ENCODE data around the gene ELOF1.
"Not testable (repeated sequence)": the region's sequence is repeated elsewhere in the genome, so short reads cannot be mapped to it uniquely, and the experiment has no call there.

Gene ELOF1

GRCh38 chr19:11587302-11587974 is 28.4 kb upstream of the ELOF1 start:
- H3K4me1 ChIP-seq (ENCODE audit: control insufficient read depth, insufficient read depth, low read length), result no peaks in the 10 kb centered on the region
- no peaks in the 10 kb centered on the region for H3K36me3 ChIP-seq (ENCODE audit: control insufficient read depth, insufficient read depth, low read length)
- no peaks in the 10 kb centered on the region for H3K27me3 ChIP-seq (ENCODE audit: control insufficient read depth, insufficient read depth, low read length)
- WGBS (ENCODE audit: insufficient coverage, insufficient read length), result no CpG with 5 or more reads among the region's 7 CpGs
- no peaks in the 10 kb centered on the region for H3K9me3 ChIP-seq (ENCODE audit: control insufficient read depth, insufficient read depth, low read length)
- H3K4me3 ChIP-seq (ENCODE audit: low read length), result no peak overlapping the region
- H3K27ac ChIP-seq (ENCODE audit: low read length), result no peak overlapping the region
- DNase-seq (ENCODE audit: low read depth, low spot score), result no peak

- no CpG with 5 or more reads among the region's 6 CpGs for WGBS (ENCODE audit: insufficient coverage, insufficient read length)
- DNase-seq (ENCODE audit: low read depth, low spot score), result no peak
- no peak overlapping the region for H3K4me3 ChIP-seq (ENCODE audit: low read length)
- H3K4me1 ChIP-seq (ENCODE audit: control insufficient read depth, insufficient read depth, low read length), result no peaks in the 10 kb centered on the region
- no peaks in the 10 kb centered on the region for H3K36me3 ChIP-seq (ENCODE audit: control insufficient read depth, insufficient read depth, low read length)
- no peaks in the 10 kb centered on the region for H3K27me3 ChIP-seq (ENCODE audit: control insufficient read depth, insufficient read depth, low read length)
- no peaks in the 10 kb centered on the region for H3K9me3 ChIP-seq (ENCODE audit: control insufficient read depth, insufficient read depth, low read length)
- no peak overlapping the region for H3K27ac ChIP-seq (ENCODE audit: low read length)
These were observed 27.3 kb upstream of the ELOF1 start for GRCh38 chr19:11586331-11586730.

DNA sequence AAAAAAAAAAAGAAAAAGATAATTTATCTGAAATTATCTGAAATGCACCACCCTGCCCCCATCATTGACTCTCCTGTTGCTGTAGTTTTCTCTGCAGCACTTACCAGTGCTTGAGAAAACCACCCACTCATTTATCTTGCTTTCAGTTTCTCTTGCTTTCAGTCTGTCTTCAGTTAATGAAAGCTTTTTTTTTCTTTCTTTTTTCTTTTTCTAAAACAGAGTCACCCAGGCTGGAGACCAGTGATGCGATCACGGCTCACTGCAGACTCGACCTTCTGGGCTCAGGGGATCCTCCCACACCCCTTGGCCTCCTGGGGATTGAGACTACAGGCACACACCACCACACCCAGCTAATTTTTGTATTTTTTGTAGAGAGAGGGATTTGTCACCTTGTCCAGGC is 22.7 kb upstream of the ELOF1 start:
- Histone ChIP-seq H3K4me1 (ENCODE audit: control insufficient read depth, insufficient read depth, low read length) (peaks cover 2% of the 10 kb centered on the region; the same call in 1 of the 2 replicates), H3K27ac (ENCODE audit: low read length) (no peak overlapping the region), H3K4me3 (ENCODE audit: low read length) (no peak overlapping the region)

DNA sequence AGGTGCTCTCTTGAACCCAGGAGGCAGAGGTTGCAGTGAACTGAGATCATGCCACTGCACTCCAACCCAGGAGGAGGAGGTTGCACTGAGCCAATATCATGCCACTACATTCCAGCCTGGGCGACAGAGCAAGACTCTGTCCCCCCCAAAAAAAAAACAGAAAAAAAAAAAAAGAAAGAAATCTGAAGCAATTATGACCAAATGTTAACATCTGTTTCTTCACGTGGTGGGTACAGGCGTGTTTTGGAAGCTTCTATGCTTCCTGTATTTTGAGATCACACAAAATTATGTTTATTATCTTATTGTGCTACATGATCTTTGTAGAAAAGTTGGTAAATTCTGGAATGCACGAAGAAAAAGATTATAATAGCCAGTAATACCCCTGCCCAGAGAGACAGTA is 21.1 kb upstream of the ELOF1 start:
- Histone ChIP-seq H3K9me3 (ENCODE audit: control insufficient read depth, insufficient read depth, low read length) (no peaks in the 10 kb centered on the region), H3K4me1 (ENCODE audit: control insufficient read depth, insufficient read depth, low read length) (peaks cover 2% of the 10 kb centered on the region; the same call in 1 of the 2 replicates), H3K27me3 (ENCODE audit: control insufficient read depth, insufficient read depth, low read length) (no peaks in the 10 kb centered on the region), H3K4me3 (ENCODE audit: low read length) (no peak overlapping the region), H3K27ac (ENCODE audit: low read length) (no peak overlapping the region), H3K36me3 (ENCODE audit: control insufficient read depth, insufficient read depth, low read length) (no peaks in the 10 kb centered on the region; the same call in 1 of the 2 replicates)
- no peak for DNase-seq (ENCODE audit: low read depth, low spot score)
- no CpG with 5 or more reads among the region's 4 CpGs for WGBS (ENCODE audit: insufficient coverage, insufficient read length)

More for the DNA sequence above, 22.7 kb upstream of the ELOF1 start:
- WGBS (ENCODE audit: insufficient coverage, insufficient read length), result no CpG with 5 or more reads among the region's 3 CpGs
- DNase-seq (ENCODE audit: low read depth, low spot score), result no peak
- no peaks in the 10 kb centered on the region for H3K27me3 ChIP-seq (ENCODE audit: control insufficient read depth, insufficient read depth, low read length)
- no peaks in the 10 kb centered on the region; the same call in 1 of the 2 replicates for H3K36me3 ChIP-seq (ENCODE audit: control insufficient read depth, insufficient read depth, low read length)
- no peaks in the 10 kb centered on the region for H3K9me3 ChIP-seq (ENCODE audit: control insufficient read depth, insufficient read depth, low read length)

- no peaks in the 10 kb centered on the region; the same call in 1 of the 2 replicates for H3K36me3 ChIP-seq (ENCODE audit: control insufficient read depth, insufficient read depth, low read length)
- WGBS (ENCODE audit: insufficient coverage, insufficient read length), result no CpG with 5 or more reads among the region's 62 CpGs
- H3K27me3 ChIP-seq (ENCODE audit: control insufficient read depth, insufficient read depth, low read length), result no peaks in the 10 kb centered on the region
- peak overlapping the region; percentile 48 for H3K4me3 ChIP-seq (ENCODE audit: low read length)
- no peak overlapping the region for H3K27ac ChIP-seq (ENCODE audit: low read length)
- peaks cover 2% of the 10 kb centered on the region; the same call in 1 of the 2 replicates for H3K4me1 ChIP-seq (ENCODE audit: control insufficient read depth, insufficient read depth, low read length)
- H3K9me3 ChIP-seq (ENCODE audit: control insufficient read depth, insufficient read depth, low read length), result no peaks in the 10 kb centered on the region
- DNase-seq (ENCODE audit: low read depth, low spot score), result no peak
These were observed 19.5 kb upstream of the ELOF1 start for GRCh38 chr19:11578258-11579142.

- Histone ChIP-seq H3K27ac (ENCODE audit: low read length) (no peak within 1 kb of the TSS), H3K4me3 (ENCODE audit: low read length) (peak within 1 kb of the TSS; percentile 48; the same call in 1 of the 2 replicates), H3K27me3 (ENCODE audit: control insufficient read depth, insufficient read depth, low read length) (no peaks in the 10 kb centered on the region), H3K9me3 (ENCODE audit: control insufficient read depth, insufficient read depth, low read length) (no peaks in the 10 kb centered on the region), H3K4me1 (ENCODE audit: control insufficient read depth, insufficient read depth, low read length) (peaks cover 2% of the 10 kb centered on the region; the same call in 1 of the 2 replicates), H3K36me3 (ENCODE audit: control insufficient read depth, insufficient read depth, low read length) (no peaks in the 10 kb centered on the region; the same call in 1 of the 2 replicates)
- DNase-seq (ENCODE audit: low read depth, low spot score), result no peak
- whole genome bisulfite sequencing (ENCODE audit: insufficient coverage, insufficient read length), result no CpG with 5 or more reads among the region's 18 CpGs
These were observed 18.6 kb upstream of the ELOF1 start, which contains the start of gene ACP5 for GRCh38 chr19:11577451-11578257. Gene ACP5, minus strand, starts transcription at chr19:11577645. Its CDS starts 328 bp downstream, at chr19:11577317.

GRCh38 chr19:11576227-11576626 is 17.2 kb upstream of the ELOF1 start:
- H3K36me3 ChIP-seq (ENCODE audit: control insufficient read depth, insufficient read depth, low read length), result no peaks in the 10 kb centered on the region; the same call in 1 of the 2 replicates
- no peak overlapping the region for H3K4me3 ChIP-seq (ENCODE audit: low read length)
- no peaks in the 10 kb centered on the region for H3K9me3 ChIP-seq (ENCODE audit: control insufficient read depth, insufficient read depth, low read length)
- no peak for DNase-seq (ENCODE audit: low read depth, low spot score)
- H3K4me1 ChIP-seq (ENCODE audit: control insufficient read depth, insufficient read depth, low read length), result peaks cover 2% of the 10 kb centered on the region; the same call in 1 of the 2 replicates
- no CpG with 5 or more reads among the region's 15 CpGs for WGBS (ENCODE audit: insufficient coverage, insufficient read length)
- no peak overlapping the region for H3K27ac ChIP-seq (ENCODE audit: low read length)
- no peaks in the 10 kb centered on the region for H3K27me3 ChIP-seq (ENCODE audit: control insufficient read depth, insufficient read depth, low read length)

GRCh38 chr19:11574689-11575088 is 15.7 kb upstream of the ELOF1 start:
- H3K4me3 ChIP-seq (ENCODE audit: low read length), result no peak overlapping the region
- no peak overlapping the region for H3K27ac ChIP-seq (ENCODE audit: low read length)
- no peaks in the 10 kb centered on the region for H3K27me3 ChIP-seq (ENCODE audit: control insufficient read depth, insufficient read depth, low read length)
- no peak for DNase-seq (ENCODE audit: low read depth, low spot score)
- H3K36me3 ChIP-seq (ENCODE audit: control insufficient read depth, insufficient read depth, low read length), result no peaks in the 10 kb centered on the region; the same call in 1 of the 2 replicates
- peaks cover 2% of the 10 kb centered on the region; the same call in 1 of the 2 replicates for H3K4me1 ChIP-seq (ENCODE audit: control insufficient read depth, insufficient read depth, low read length)
- WGBS (ENCODE audit: insufficient coverage, insufficient read length), result no CpG with 5 or more reads among the region's 9 CpGs
- no peaks in the 10 kb centered on the region for H3K9me3 ChIP-seq (ENCODE audit: control insufficient read depth, insufficient read depth, low read length)

DNA sequence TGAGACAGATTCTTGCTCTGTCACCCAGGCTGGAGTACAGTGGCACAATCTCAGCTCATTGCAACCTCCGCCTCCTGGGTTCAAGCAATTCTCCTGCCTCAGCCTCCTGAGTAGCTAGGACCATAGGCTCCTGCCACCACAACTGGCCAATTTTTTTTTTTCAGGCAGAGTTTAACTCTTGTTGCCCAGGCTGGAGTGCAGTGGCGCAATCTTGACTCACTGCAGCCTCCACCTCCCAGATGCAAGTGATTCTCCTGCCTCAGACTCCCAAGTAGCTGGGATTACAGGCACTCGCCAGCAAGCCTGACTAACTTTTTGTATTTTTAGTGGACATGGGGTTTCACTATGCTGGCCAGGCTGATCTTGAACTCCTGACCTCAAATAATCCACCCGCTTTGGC is 14.7 kb upstream of the ELOF1 start:
- H3K4me3 ChIP-seq (ENCODE audit: low read length); H3K4me1 ChIP-seq (ENCODE audit: control insufficient read depth, insufficient read depth, low read length); H3K27me3 ChIP-seq (ENCODE audit: control insufficient read depth, insufficient read depth, low read length); H3K27ac ChIP-seq (ENCODE audit: low read length); DNase-seq (ENCODE audit: low read depth, low spot score); H3K9me3 ChIP-seq (ENCODE audit: control insufficient read depth, insufficient read depth, low read length); H3K36me3 ChIP-seq (ENCODE audit: control insufficient read depth, insufficient read depth, low read length): not testable (repeated sequence)
- no CpG with 5 or more reads among the region's 4 CpGs for WGBS (ENCODE audit: insufficient coverage, insufficient read length)

GRCh38 chr19:11573354-11573753 is 14.3 kb upstream of the ELOF1 start:
- not testable (repeated sequence) for H3K36me3 ChIP-seq (ENCODE audit: control insufficient read depth, insufficient read depth, low read length); H3K4me3 ChIP-seq (ENCODE audit: low read length); H3K9me3 ChIP-seq (ENCODE audit: control insufficient read depth, insufficient read depth, low read length); DNase-seq (ENCODE audit: low read depth, low spot score); H3K27me3 ChIP-seq (ENCODE audit: control insufficient read depth, insufficient read depth, low read length); H3K4me1 ChIP-seq (ENCODE audit: control insufficient read depth, insufficient read depth, low read length); H3K27ac ChIP-seq (ENCODE audit: low read length)
- WGBS (ENCODE audit: insufficient coverage, insufficient read length), result no CpG with 5 or more reads among the region's 6 CpGs
